ENCODE measurements around the gene KCNN4. TPM values are rescaled to one million over a fixed set of nuclear protein-coding genes. Genes with fewer than 3 reads are reported as not detected.

KCNN4 gene
- total and polyA plus RNA-seq, 4 donors, result 0.14 to 30.3 (median 0.51) TPM

- 86% methylated on average over 7 of the region's 7 CpGs for WGBS
- H3K36me3 ChIP-seq (ENCODE audit: control insufficient read depth in 4 of 4, insufficient read depth in 3 of 4, low read depth in 1 of 4, low read length in 3 of 4), result no peaks in the 10 kb centered on the region
- no peaks in the 10 kb centered on the region for H3K4me1 ChIP-seq (ENCODE audit: control insufficient read depth in 4 of 4, insufficient read depth in 4 of 4, low read length in 3 of 4)
- no peak for DNase-seq (ENCODE audit: low spot score)
- H3K4me3 ChIP-seq (ENCODE audit: low read depth in 1 of 3, low read length in 3 of 3), result no peak overlapping the region
- no peak overlapping the region for H3K27ac ChIP-seq (ENCODE audit: low read depth in 1 of 2, low read length in 2 of 2)
- H3K9me3 ChIP-seq (ENCODE audit: control insufficient read depth in 4 of 4, low read length in 3 of 4), result no peaks in the 10 kb centered on the region
- no peaks in the 10 kb centered on the region for H3K27me3 ChIP-seq (ENCODE audit: control insufficient read depth in 4 of 4, insufficient read depth in 4 of 4, low read length in 3 of 4)
- H3K9ac ChIP-seq (ENCODE audit: low read depth in 1 of 2, low read length in 2 of 2), result no peak overlapping the region
- TF ChIP-seq REST (IDR thresholded peaks at IDR 0.05) (no peak), EGR1 (IDR thresholded peaks at IDR 0.05; ENCODE audit: low read depth in 2 of 2) (no peak), RXRA (IDR thresholded peaks at IDR 0.05) (no peak), TAF1 (conservative IDR thresholded peaks at IDR 0.05) (no peak), NR2F2 (IDR thresholded peaks at IDR 0.05) (no peak), GABPA (IDR thresholded peaks at IDR 0.05 in 1 of 2, conservative IDR thresholded peaks at IDR 0.05 in 1 of 2) (no peak), JUND (IDR thresholded peaks at IDR 0.05) (no peak)
Measured at GRCh38 chr19:43767316-43767715, 13.5 kb downstream of the KCNN4 start.

- WGBS, result 79% methylated on average over 4 of the region's 4 CpGs
- Histone ChIP-seq H3K4me3 (ENCODE audit: low read depth in 1 of 3, low read length in 3 of 3) (no peak overlapping the region), H3K27ac (ENCODE audit: low read depth in 1 of 2, low read length in 2 of 2) (no peak overlapping the region), H3K9ac (ENCODE audit: low read depth in 1 of 2, low read length in 2 of 2) (no peak overlapping the region), H3K4me1 (ENCODE audit: control insufficient read depth in 4 of 4, insufficient read depth in 4 of 4, low read length in 3 of 4) (no peaks in the 10 kb centered on the region), H3K27me3 (ENCODE audit: control insufficient read depth in 4 of 4, insufficient read depth in 4 of 4, low read length in 3 of 4) (no peaks in the 10 kb centered on the region), H3K36me3 (ENCODE audit: control insufficient read depth in 4 of 4, insufficient read depth in 3 of 4, low read depth in 1 of 4, low read length in 3 of 4) (no peaks in the 10 kb centered on the region), H3K9me3 (ENCODE audit: control insufficient read depth in 4 of 4, low read length in 3 of 4) (no peaks in the 10 kb centered on the region)
- no peak for TF ChIP-seq REST (IDR thresholded peaks at IDR 0.05)
- no peak for TF ChIP-seq EGR1 (IDR thresholded peaks at IDR 0.05; ENCODE audit: low read depth in 2 of 2)
- TF ChIP-seq CTCF (IDR thresholded peaks at IDR 0.05; ENCODE audit: low read depth, low read length, missing input control), result no peak
- no peak for TF ChIP-seq RAD21 (IDR thresholded peaks at IDR 0.05)
- TF ChIP-seq, protein P1, sequence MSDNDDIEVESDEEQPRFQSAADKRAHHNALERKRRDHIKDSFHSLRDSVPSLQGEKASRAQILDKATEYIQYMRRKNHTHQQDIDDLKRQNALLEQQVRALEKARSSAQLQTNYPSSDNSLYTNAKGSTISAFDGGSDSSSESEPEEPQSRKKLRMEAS (IDR thresholded peaks at IDR 0.05), result no peak
- DNase-seq (ENCODE audit: low spot score), result no peak
Measured at GRCh38 chr19:43766755-43767043, 14.1 kb downstream of the KCNN4 start.

Measured in liver (tissue), 9 donors.